HG02588 (cell line): ENCODE results near the gene PLAC1.

Source experiments
- ATAC-seq: cut with Tn5 transposase; IDR thresholded peaks from one replicate; pipeline ENCODE4 v1.9.1; 2021; ENCODE audit warnings: mild to moderate bottlenecking, moderate library complexity; ENCODE audit not compliant: unreplicated experiment

The PLAC1 gene

GRCh38 chrX:134544513-134545151, 113.6 kb downstream of the PLAC1 start:
- ATAC-seq, result no peak

GRCh38 chrX:134544135-134544512, 114.1 kb downstream of the PLAC1 start:
- ATAC-seq, result no peak

GRCh38 chrX:134543288-134543687, 115.0 kb downstream of the PLAC1 start:
- no peak for ATAC-seq

- no peak for ATAC-seq
Measured at GRCh38 chrX:134542485-134542884, 115.8 kb downstream of the PLAC1 start.

- no peak for ATAC-seq
Measured at GRCh38 chrX:134541906-134542305, 116.4 kb downstream of the PLAC1 start.

GRCh38 chrX:134538316-134538715, 120.0 kb downstream of the PLAC1 start:
- no peak for ATAC-seq

- no peak for ATAC-seq
Measured at GRCh38 chrX:134537179-134537955, 120.9 kb downstream of the PLAC1 start.

- ATAC-seq, result no peak
Measured at GRCh38 chrX:134533952-134534351, 124.3 kb downstream of the PLAC1 start.

- ATAC-seq, result no peak
Measured at GRCh38 chrX:134533352-134533751, 124.9 kb downstream of the PLAC1 start.

- ATAC-seq, result no peak
Measured at GRCh38 chrX:134530845-134531244, 127.4 kb downstream of the PLAC1 start.

- ATAC-seq, result no peak
Measured at GRCh38 chrX:134529481-134529880, 128.8 kb downstream of the PLAC1 start.

- no peak for ATAC-seq
Measured at GRCh38 chrX:134528960-134529359, 129.3 kb downstream of the PLAC1 start.

GRCh38 chrX:134526399-134526798, 131.9 kb downstream of the PLAC1 start:
- ATAC-seq, result no peak

- ATAC-seq, result no peak
Measured at GRCh38 chrX:134525086-134525792, 133.0 kb downstream of the PLAC1 start.

GRCh38 chrX:134524181-134524580, 134.1 kb downstream of the PLAC1 start:
- ATAC-seq, result no peak

- no peak for ATAC-seq
Measured at GRCh38 chrX:134520860-134521390, 137.3 kb downstream of the PLAC1 start.
